ENCODE measurements around the gene FOXB2.

DNA sequence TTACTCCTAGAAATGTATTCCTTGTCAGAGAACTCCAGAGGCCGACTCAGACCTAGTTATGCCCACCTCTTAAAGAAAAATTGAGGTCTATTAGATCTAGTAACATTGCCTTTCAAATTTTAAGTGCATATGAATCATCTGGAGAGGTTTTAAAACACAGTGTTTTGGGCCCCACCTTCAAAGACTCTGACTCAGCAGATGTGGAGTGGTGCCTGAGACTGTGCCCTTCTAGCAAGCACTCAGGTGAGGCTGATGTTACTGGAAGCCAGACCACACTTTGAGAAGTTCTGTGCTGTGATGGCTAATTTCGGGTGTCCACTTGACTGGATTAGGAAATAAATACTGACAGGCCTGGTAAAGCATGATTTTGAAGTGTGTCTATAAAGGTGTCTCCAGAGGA, 10.6 kb downstream of the FOXB2 start:
- TF ChIP-seq CREB1 (IDR thresholded peaks at IDR 0.05) = no peak
- TF ChIP-seq EZH2 (IDR thresholded peaks at IDR 0.05; ENCODE audit: low read depth, low read length, severe bottlenecking) = no peak
- TF ChIP-seq, protein P1, sequence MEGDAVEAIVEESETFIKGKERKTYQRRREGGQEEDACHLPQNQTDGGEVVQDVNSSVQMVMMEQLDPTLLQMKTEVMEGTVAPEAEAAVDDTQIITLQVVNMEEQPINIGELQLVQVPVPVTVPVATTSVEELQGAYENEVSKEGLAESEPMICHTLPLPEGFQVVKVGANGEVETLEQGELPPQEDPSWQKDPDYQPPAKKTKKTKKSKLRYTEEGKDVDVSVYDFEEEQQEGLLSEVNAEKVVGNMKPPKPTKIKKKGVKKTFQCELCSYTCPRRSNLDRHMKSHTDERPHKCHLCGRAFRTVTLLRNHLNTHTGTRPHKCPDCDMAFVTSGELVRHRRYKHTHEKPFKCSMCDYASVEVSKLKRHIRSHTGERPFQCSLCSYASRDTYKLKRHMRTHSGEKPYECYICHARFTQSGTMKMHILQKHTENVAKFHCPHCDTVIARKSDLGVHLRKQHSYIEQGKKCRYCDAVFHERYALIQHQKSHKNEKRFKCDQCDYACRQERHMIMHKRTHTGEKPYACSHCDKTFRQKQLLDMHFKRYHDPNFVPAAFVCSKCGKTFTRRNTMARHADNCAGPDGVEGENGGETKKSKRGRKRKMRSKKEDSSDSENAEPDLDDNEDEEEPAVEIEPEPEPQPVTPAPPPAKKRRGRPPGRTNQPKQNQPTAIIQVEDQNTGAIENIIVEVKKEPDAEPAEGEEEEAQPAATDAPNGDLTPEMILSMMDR (IDR thresholded peaks at IDR 0.05; ENCODE audit: control extremely low read depth in 1 of 3, insufficient read depth in 1 of 3, low read depth in 1 of 3, low read length in 3 of 3) = no peak
- TF ChIP-seq, protein P2, sequence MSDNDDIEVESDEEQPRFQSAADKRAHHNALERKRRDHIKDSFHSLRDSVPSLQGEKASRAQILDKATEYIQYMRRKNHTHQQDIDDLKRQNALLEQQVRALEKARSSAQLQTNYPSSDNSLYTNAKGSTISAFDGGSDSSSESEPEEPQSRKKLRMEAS (IDR thresholded peaks at IDR 0.05) = no peak
- no peak for TF ChIP-seq CHD2 (IDR thresholded peaks at IDR 0.05; ENCODE audit: low read length)
- TF ChIP-seq YY1 (IDR thresholded peaks at IDR 0.05; ENCODE audit: low read depth, low read length) = no peak
- TF ChIP-seq CBX5 (IDR thresholded peaks at IDR 0.05; ENCODE audit: low read depth, low read length) = no peak
- TF ChIP-seq POLR2A (IDR thresholded peaks at IDR 0.05; ENCODE audit: control extremely low read depth in 1 of 2, low read depth in 2 of 2, low read length in 2 of 2) = no peak
- no peak for TF ChIP-seq RAD21 (IDR thresholded peaks at IDR 0.05 in 1 of 2, conservative IDR thresholded peaks at IDR 0.05 in 1 of 2; ENCODE audit: low read depth in 2 of 2, low read length in 2 of 2)
- TF ChIP-seq E2F6 (IDR thresholded peaks at IDR 0.05) = no peak
- TF ChIP-seq POLR2AphosphoS5 (IDR thresholded peaks at IDR 0.05; ENCODE audit: low read depth, low read length) = no peak
- TF ChIP-seq TAF1 (IDR thresholded peaks at IDR 0.05; ENCODE audit: low read depth, low read length) = no peak
- no peak for TF ChIP-seq TEAD4 (IDR thresholded peaks at IDR 0.05; ENCODE audit: low read depth, low read length)
- no peak for TF ChIP-seq USF2 (IDR thresholded peaks at IDR 0.05; ENCODE audit: low read length)

All from H1 (cell line).